Esophagus muscularis mucosa (tissue), 4 donors: ENCODE results near the gene CYP4F12. TPM values are rescaled to one million over a fixed set of nuclear protein-coding genes. Genes with fewer than 3 reads are reported as not detected.
"Not testable (repeated sequence)": the region's sequence is repeated elsewhere in the genome, so short reads cannot be mapped to it uniquely, and the experiment has no call there.

ENCODE experiments used
- DNase-seq: peaks from one replicate; pipeline ENCODE4 v3.0.0-alpha.2; 2017; ENCODE audit errors: extremely low spot score
- H3K27ac ChIP-seq, 4 donors: fragments of 200-600 bp; sonication (generic); replicated peaks in 1 of 4; 1 replicate in 3 of 4; 2 replicates in 1 of 4; pipeline ENCODE4 v1.5.1; 2016 to 2019; ENCODE audit warnings: mild to moderate bottlenecking in 1 of 4
- H3K27me3 ChIP-seq, 4 donors: fragments of 200-600 bp; sonication (generic); one replicate each; pipeline versions ENCODE4 v1.5.1 to v1.6.0; 2016 to 2019
- H3K36me3 ChIP-seq, 4 donors: fragments of 200-600 bp; sonication (generic); one replicate each; pipeline ENCODE4 v1.5.1; 2016 to 2019
- H3K4me1 ChIP-seq, 4 donors: fragments of 200-600 bp; sonication (generic); one replicate each; pipeline ENCODE4 v1.5.1; 2016 to 2019
- H3K4me3 ChIP-seq, 4 donors: fragments of 200-600 bp; sonication (generic); 1 replicate in 2 of 4; 2 replicates in 2 of 4; pipeline ENCODE4 v1.5.1; 2016 to 2019; ENCODE audit warnings: mild to moderate bottlenecking in 4 of 4, moderate library complexity in 1 of 4
- H3K9me3 ChIP-seq, 4 donors: fragments of 200-600 bp; sonication (generic); 1 replicate in 3 of 4; 2 replicates in 1 of 4; pipeline ENCODE4 v1.5.1; 2016 to 2019
- EP300 ChIP-seq: sonication (generic); formaldehyde crosslinking; IDR thresholded peaks from one replicate; pipeline ENCODE4 v1.6.1; 2017; ENCODE audit warnings: antibody characterized with exemption
- POLR2A ChIP-seq: fragments of 450-650 bp; IDR thresholded peaks from one replicate; pipeline ENCODE4 v1.6.1; 2017; ENCODE audit warnings: antibody characterized with exemption, moderate library complexity, mild to moderate bottlenecking, low read depth
- POLR2AphosphoS5 ChIP-seq, 2 donors: sonication (generic); formaldehyde crosslinking; IDR thresholded peaks; one replicate each; pipeline ENCODE4 v1.6.1; 2017; ENCODE audit warnings: antibody characterized with exemption in 2 of 2
- WGBS: methylation state at CpG from one replicate; pipeline ENCODE4 v1.1.5; 2018; 5-methylcytosine and 5-hydroxymethylcytosine counted together
- intact Hi-C: fragments of 100-400 bp; cut with DNase I; formaldehyde crosslinking; loops from one replicate; pipeline ENCODE4 v1.15.1; 2023
- total RNA-seq, 4 donors: library from RNA; depleted of rRNA; stranded (reverse); fragments of >200 nt; gene quantifications; one replicate each; pipeline versions ENCODE4 v1.1.0 to v1.2.1, GENCODE V29; 2016
- TF ChIP-seq, protein P1 (sequence below), 3 experiments: fragments of 200-600 bp in 2 of 3; fragments of 450-650 bp in 1 of 3; sonication (generic) in 2 of 3; IDR thresholded peaks; one replicate each; pipeline ENCODE4 v1.5.1; 2017 to 2019; ENCODE audit warnings: antibody characterized with exemption in 3 of 3, mild to moderate bottlenecking in 2 of 3, moderate library complexity in 1 of 3

The CYP4F12 gene
- total RNA-seq, 4 donors from 2014 or later, result 3.5 to 4.2 (median 3.7) TPM

DNA sequence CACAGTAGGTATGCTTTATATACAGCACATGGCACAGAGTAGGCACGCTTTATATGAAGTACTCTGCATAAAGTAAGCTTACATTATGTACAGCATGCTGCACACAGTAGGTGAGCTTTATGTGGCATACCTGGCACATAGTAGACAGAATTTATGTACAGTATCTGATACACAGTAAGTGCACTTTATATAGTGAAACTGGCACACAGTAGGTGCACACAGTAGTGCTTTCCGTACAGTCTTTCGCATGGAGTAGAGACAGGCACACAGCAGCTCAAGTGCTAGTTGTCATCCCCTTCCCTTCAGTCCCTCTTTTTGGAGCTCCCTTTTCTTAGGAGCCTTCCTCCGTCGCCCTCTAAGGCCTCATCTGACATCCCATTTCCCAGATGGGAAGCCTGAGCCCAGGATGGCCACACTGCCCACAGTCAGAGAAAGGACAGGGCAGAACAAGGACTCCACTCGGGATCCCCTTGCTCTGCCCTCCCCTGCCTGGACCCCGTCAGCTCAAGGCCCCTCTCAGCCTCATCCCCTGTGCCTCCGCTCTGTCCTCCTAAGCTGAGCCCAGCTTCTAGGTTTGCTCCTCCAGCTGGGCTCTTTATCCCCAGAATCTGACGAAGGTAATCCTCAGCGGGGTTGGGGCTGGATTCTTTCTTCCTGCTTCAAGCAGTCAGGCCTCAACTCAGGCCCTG lies 852 bp upstream of the CYP4F12 start:
- intact Hi-C loops, result no loop called here

GRCh38 chr19:15673176-15673654 lies 328 bp downstream of the CYP4F12 start:
- H3K36me3 ChIP-seq, result no peaks in the 10 kb centered on the region
- H3K27me3 ChIP-seq, result peaks cover 0 to 5% (median 0%) of the 10 kb centered on the region in 4 donors
- DNase-seq, result no peak
- H3K27ac ChIP-seq, result peak overlapping the region; percentile 53 to 66 (median 58)
- 35% methylated on average over 8 of the region's 9 CpGs for WGBS
- H3K4me3 ChIP-seq, result peak overlapping the region; percentile 2 to 32 (median 12)
- intact Hi-C loops, result no loop called here
- H3K9me3 ChIP-seq, result no peaks in the 10 kb centered on the region
- peaks cover 14 to 19% (median 17%) of the 10 kb centered on the region in 4 donors for H3K4me1 ChIP-seq
- no peak for TF ChIP-seq POLR2A
- TF ChIP-seq, protein P1, sequence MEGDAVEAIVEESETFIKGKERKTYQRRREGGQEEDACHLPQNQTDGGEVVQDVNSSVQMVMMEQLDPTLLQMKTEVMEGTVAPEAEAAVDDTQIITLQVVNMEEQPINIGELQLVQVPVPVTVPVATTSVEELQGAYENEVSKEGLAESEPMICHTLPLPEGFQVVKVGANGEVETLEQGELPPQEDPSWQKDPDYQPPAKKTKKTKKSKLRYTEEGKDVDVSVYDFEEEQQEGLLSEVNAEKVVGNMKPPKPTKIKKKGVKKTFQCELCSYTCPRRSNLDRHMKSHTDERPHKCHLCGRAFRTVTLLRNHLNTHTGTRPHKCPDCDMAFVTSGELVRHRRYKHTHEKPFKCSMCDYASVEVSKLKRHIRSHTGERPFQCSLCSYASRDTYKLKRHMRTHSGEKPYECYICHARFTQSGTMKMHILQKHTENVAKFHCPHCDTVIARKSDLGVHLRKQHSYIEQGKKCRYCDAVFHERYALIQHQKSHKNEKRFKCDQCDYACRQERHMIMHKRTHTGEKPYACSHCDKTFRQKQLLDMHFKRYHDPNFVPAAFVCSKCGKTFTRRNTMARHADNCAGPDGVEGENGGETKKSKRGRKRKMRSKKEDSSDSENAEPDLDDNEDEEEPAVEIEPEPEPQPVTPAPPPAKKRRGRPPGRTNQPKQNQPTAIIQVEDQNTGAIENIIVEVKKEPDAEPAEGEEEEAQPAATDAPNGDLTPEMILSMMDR (IDR thresholded peaks at IDR 0.05), result no peak
- no peak for TF ChIP-seq EP300
- TF ChIP-seq POLR2AphosphoS5 (IDR thresholded peaks at IDR 0.05), result no peak

More for the DNA sequence above, 852 bp upstream of the CYP4F12 start:
- no peak for DNase-seq
- Histone ChIP-seq H3K4me1 (peaks cover 14 to 19% (median 17%) of the 10 kb centered on the region in 4 donors), H3K27ac (peak overlapping the region; percentile 53 to 66 (median 58)), H3K27me3 (peaks cover 0 to 11% (median 0%) of the 10 kb centered on the region in 4 donors), H3K9me3 (no peaks in the 10 kb centered on the region), H3K4me3 (peak overlapping the region in 1 of 4 donors; percentile 3), H3K36me3 (no peaks in the 10 kb centered on the region)
- TF ChIP-seq POLR2AphosphoS5 (IDR thresholded peaks at IDR 0.05), result no peak
- no peak for TF ChIP-seq POLR2A
- 46% methylated on average over 10 of the region's 10 CpGs for WGBS

- Histone ChIP-seq H3K4me3 (no peak overlapping the region), H3K4me1 (peaks cover 14 to 19% (median 17%) of the 10 kb centered on the region in 4 donors), H3K27me3 (no peaks in the 10 kb centered on the region), H3K36me3 (peaks cover 0 to 7% (median 2%) of the 10 kb centered on the region in 4 donors), H3K9me3 (no peaks in the 10 kb centered on the region), H3K27ac (no peak overlapping the region)
- intact Hi-C loops, result no loop called here
- no peak for TF ChIP-seq POLR2A
- TF ChIP-seq, protein P1 (IDR thresholded peaks at IDR 0.05), result no peak
- no peak for TF ChIP-seq EP300
- no peak for TF ChIP-seq POLR2AphosphoS5 (IDR thresholded peaks at IDR 0.05)
- DNase-seq, result no peak
- WGBS, result 70% methylated on average over 1 of the region's 3 CpGs
Measured at GRCh38 chr19:15675560-15675959, 2.7 kb downstream of the CYP4F12 start.

DNA sequence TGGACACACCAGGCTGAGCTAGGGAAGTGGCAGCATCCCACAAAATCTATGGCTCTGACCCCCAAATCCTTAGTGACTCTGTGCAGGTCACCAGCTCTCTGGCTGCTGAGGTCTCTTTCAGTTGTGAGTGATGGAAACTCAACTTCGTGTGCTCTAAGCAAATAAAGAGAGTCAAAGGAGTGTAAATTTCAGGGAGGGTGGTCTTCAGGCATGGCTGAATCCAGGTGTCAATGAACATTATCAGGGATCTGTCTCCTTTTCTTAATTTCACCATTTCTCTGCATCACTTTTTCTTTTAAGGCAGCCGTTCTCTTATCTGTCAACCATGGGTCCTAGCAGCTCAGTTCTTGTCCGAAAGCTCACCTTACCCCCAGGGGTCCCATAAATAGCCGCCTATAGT lies 6.2 kb downstream of the CYP4F12 start:
- no peak for DNase-seq
- TF ChIP-seq, protein P1 (IDR thresholded peaks at IDR 0.05), result no peak
- TF ChIP-seq EP300 (no peak), POLR2AphosphoS5 (IDR thresholded peaks at IDR 0.05) (no peak), POLR2A (no peak)
- WGBS, result 18% methylated on average over 4 of the region's 4 CpGs

DNA sequence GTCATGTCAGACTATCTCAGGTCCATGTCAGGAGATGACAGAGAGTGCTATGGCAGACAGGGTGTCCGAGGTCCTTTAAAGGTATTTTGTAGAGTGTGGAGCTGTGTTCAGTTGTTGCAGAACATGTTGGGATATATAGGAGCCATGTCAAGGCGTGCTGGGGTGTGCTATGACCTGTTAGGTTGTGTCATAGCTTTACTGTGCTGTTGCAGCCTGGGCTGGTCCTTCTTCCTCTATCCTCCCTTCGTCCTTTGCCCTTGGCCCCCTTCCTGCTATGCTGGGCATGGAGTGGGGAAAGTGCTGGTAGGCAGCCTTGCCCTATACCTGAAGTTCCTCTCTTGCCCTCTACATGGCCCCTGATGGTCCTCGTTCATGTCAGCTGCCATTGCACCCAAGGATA lies 7.0 kb downstream of the CYP4F12 start:
- H3K27ac ChIP-seq, intact Hi-C loops, H3K9me3 ChIP-seq, H3K4me3 ChIP-seq, H3K4me1 ChIP-seq, H3K27me3 ChIP-seq: not testable (repeated sequence)
- DNase-seq, result peak; percentile 39
- WGBS, result 60% methylated on average over 4 of the region's 4 CpGs
- peaks cover 0 to 35% (median 13%) of the 10 kb centered on the region in 4 donors for H3K36me3 ChIP-seq

More for the DNA sequence above, 6.2 kb downstream of the CYP4F12 start:
- H3K27me3 ChIP-seq, result no peaks in the 10 kb centered on the region
- intact Hi-C loops, result no loop called here
- H3K4me3 ChIP-seq, result no peak overlapping the region
- no peak overlapping the region for H3K27ac ChIP-seq
- no peaks in the 10 kb centered on the region for H3K4me1 ChIP-seq
- no peaks in the 10 kb centered on the region for H3K9me3 ChIP-seq
- peaks cover 0 to 27% (median 13%) of the 10 kb centered on the region in 4 donors for H3K36me3 ChIP-seq
